AG08396 (cell line): ENCODE data around the gene MISFA.
"Not testable (repeated sequence)": the region's sequence is repeated elsewhere in the genome, so short reads cannot be mapped to it uniquely, and the experiment has no call there.

Experiments
- DNase-seq: peaks from one replicate; pipeline ENCODE4 v3.0.0; 2012; ENCODE audit warnings: low spot score, mixed read lengths

Gene MISFA

DNA sequence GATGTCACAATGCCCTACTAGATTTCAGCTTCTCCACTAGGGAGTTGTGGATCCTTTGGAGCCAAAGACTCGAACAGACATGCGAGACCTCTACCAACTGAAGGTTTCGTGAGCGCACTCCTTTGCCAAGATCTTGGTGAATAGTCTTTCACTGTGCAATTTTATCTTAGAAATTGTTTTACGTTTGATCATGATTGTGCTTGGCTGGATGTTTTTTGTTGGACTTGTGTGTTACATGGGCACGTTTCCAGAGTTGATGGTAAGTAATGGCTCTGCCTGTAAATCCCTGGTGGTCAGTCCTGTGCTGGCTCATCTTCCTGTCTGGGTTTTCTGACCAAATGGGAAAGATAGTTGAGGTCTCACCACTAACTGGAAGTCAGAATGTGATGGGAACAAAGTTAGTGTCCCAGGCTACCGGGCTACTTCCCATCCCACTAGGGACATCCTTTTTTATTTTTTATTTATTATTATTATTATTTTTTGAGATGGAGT lies at the start of gene MISFA:
MISFA (plus strand) TSS at position 51 of the 492 bp plus-strand sequence; CDS start at position 191, 140 bp downstream.
- DNase-seq, result no peak

GRCh38 chr11:18563090-18563730 lies 36.4 kb upstream of the MISFA start:
- DNase-seq, result no peak

DNA sequence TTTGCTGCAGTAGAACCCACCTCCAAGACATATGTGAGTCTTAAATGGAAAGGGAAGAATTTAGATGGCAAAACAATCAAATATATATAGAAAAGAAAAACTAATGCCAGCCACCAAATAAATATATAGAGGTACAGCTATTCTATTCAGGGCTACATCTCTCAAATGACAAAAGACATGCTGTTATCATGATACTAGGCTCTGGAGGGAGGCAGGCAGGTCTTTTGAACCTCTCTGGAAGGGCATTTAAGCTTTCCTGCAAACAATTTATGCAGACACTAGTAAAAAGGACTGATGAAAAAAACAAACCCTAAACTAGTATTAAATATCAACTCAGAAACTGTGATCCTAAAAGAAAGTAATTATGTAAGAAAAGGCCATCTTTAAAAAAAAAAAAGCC lies 35.4 kb upstream of the MISFA start:
- DNase-seq, result no peak

GRCh38 chr11:18566406-18566805 lies 33.2 kb upstream of the MISFA start:
- no peak for DNase-seq

GRCh38 chr11:18567081-18567480 lies 32.5 kb upstream of the MISFA start:
- no peak for DNase-seq

DNA sequence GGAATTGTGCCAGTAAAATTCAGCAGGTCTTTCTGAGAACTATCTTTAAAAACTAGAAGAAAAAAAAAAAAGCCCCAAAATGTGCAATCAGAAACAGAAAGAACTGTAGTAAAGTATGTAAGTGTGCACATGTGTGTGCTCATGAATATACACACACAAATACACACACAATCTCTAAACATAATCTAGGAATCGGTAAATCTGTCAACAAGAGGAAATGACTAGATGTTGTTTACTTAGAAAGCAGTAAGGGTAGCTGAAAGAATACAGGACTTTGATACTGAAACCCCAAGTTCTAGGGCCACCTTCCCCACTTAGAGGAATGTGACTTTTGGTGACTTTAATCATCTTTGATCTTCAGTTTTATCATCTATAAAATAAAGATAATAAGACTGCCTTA lies 24.2 kb upstream of the MISFA start:
- DNase-seq, result no peak

GRCh38 chr11:18578975-18579598 lies 20.5 kb upstream of the MISFA start:
- DNase-seq, result no peak

DNA sequence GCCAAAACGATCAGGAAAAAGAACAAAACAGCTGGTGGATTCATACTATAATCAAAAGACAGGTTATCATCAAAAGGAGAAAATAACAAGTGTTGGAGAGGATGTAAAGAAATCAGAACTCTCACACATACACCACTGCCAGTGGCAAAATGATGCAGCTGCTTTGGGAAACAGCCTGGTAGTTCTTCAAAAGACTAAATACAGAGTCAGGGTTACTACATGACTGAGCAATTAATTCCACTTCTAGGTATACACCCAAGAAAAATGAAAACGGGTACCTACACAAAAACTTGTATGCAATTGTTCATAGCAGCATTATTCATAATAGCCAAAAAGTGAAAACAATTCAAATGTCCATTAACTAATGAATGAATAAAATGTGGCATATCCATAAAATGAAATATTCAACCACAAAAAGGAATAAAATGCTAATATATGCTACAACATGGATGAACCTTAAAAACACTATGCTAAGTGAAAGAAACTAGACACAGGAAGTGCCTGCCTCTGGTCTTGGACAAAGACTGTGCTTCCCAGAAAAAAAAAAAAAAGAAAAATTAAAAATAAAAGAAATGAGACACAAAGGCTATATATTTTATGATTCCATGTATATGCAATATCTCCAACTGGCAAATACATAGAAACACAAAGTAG lies 19.3 kb upstream of the MISFA start:
- DNase-seq, result no peak

DNA sequence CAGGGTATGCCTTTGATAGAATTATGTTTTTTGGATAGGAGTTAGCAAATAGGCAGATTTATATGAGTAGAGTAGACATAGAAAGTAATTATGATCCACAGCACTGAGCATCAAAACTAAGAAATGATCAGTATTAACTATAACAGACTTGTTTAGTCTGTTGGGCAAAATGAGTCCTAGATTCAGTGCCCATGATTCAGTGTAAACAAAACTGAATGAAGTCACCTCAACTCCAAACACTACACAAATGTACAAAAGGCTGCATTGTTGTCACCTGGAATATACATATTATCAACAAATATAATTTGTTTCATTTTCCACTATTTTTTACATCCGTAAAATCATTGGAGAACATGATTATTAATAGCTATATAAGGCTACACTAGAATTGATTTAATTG lies 17.8 kb upstream of the MISFA start:
- no peak for DNase-seq

- DNase-seq, result peak; percentile 94
Observed at GRCh38 chr11:18588297-18589252, 11.0 kb upstream of the MISFA start, which contains the start of gene UEVLD. Gene UEVLD, minus strand, starts transcription at chr11:18588734. Its CDS starts 80 bp downstream, at chr11:18588654.

DNA sequence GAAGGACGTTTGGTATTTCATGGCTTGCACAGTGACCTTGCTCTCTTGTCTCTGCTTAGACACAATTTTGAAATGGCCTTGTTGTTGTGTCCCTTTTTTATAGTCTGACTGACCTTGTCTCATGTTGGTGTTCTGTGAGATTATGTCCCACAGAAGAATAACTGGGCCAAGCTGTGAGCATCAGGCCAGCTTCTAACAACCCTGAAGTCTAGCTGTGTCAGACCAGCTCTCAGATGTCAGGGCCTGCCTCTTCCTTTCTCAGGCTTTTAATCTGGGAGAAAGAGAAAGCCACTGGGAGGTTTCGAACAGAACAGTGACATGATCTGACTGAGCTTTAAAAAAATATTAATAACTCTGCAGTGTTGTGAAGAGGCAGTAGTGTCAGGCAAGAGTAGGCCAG lies 9.0 kb upstream of the MISFA start:
- no peak for DNase-seq

- DNase-seq, result not testable (repeated sequence)
Observed at GRCh38 chr11:18594088-18594487, 5.5 kb upstream of the MISFA start.

DNA sequence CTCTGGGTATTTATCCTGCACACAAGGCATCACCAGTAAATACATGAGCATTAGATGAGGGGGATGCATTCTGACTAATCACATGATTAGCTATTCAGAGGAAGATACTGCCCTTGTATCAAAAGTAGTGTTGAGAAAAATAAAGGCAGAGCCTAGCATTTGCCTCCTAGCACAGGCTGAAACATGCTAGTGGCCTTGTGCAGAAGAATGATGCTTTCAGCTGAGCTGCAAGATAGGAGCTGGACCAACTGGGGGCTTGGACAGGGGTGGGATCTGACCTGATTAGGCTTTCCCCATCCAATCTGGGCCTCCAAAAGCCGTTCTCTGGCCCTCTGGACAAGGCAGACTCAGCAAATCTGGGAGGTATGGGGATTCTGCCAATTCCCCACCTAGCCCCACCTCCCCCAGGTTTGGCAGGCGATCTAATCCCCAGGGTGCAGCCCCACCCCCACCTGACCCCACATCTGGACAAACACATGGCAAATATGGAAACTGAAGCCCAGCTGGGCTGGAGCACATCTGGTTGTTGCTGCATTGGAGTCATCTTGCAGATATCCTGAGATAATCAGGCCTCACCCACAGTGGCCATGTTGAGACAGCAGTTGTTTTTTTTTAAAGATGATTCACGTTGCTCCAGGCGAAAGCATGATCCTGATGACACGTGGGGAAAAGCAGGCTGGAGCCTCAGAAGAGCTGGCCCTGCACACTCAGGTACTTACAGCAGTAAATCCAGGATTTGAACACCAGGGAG lies 4.4 kb upstream of the MISFA start:
- DNase-seq, result no peak

DNA sequence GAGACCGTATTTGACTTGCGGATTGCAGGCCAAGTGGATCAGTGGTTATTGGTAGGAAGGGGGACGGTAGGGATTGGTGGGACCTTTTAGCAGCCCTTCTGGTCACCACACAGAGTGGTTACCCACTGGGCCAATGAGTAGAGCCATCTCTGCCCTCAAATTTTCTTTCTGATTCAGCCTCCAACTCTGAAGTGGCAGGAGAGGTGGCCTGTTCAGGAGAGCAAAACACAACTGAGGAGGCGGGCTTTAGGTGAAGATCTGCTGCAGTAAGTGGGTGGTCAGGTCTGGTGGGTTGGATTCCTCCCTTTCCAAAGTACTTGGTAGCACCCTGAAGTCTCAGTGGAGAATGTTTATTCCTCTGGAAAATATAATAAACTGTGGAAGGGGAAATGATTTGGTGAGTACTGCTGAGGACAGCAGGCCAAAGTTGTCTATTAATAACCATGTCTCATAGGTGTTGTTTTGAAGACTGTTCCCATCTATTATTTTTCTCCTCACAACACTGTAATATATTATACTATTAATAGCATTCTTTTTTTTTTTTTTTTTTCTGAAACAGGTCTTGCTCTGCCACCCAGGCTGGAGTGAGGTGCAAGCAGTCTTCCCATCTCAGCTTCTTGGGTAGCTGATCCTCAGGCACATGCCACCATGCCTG lies 1.5 kb downstream of the MISFA start:
- DNase-seq, result no peak

DNA sequence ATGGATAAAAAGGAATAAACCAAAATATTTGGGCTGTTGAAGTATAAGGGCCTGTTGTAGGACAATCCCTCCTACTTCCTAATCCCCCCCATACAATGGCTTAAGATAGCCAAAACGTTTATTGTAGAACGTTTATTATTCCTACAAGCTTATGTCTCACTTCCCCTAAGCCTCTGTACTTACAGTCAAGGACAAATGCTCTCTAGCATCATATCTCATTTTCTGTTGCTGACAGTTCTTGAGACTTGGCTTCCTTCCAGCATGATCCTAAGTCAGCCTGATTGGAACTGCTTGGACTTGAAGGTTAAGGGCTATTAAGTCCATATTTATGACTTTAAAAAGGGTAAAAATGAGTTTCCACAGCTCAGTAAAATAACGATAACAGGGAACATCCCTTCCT lies 8.8 kb downstream of the MISFA start:
- no peak for DNase-seq

DNA sequence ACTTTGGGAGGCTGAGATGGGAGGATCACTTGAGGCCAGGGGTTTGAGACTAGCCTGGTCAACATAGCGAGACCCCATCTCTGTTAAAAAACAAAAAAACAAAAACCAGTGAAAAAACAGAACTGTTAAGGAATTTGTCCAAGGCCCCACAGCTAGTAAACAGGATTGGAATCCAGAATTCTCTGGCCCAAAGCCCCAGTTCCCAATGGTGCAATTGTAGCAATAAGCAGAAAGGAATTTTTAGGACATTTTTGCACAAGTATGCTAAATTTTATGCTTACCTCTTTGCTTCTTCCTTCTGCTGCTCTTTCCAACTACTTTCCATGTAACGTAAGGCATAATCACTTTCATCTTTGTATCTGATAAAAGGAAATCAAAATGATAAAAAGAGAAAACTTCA lies 11.6 kb downstream of the MISFA start:
- peak; percentile 37 for DNase-seq

DNA sequence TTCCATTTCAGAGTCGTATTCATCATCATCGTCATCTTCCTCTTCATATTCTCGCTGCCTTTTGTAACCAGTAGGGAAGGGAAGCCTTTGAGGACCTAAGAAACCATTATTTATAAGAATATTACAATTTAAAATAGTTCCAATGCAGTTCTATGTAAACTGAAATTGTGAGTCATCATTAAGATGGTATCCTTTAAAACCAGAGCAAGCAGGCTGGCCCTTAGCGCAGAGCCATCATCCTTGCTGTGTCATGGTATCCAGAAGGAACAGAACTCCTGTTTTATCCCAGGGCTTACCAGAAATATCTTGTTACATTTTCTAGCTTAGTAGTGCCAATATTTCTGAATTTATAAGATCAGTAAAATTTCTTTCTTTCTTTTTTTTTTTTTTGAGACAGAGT lies 12.8 kb downstream of the MISFA start:
- no peak for DNase-seq

DNA sequence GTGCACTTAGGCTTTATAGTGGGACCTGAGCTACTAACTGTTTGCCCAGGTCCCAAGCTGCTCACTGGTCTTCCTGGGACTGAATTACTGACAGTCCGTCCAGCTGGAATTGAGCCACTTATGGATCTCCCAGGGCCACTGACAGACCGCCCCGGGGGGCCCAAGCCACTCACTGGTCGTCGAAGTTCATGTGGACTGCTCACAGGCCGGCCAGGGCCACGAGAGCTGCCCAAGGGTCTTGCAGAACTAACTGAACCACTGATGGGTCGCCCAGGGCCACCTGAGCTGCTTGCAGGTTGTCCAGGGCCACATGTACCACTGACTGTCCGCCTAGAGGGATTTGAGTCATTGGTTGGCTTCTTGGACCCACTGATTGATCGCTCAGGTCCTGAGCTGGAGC lies 15.1 kb downstream of the MISFA start:
- no peak for DNase-seq

DNA sequence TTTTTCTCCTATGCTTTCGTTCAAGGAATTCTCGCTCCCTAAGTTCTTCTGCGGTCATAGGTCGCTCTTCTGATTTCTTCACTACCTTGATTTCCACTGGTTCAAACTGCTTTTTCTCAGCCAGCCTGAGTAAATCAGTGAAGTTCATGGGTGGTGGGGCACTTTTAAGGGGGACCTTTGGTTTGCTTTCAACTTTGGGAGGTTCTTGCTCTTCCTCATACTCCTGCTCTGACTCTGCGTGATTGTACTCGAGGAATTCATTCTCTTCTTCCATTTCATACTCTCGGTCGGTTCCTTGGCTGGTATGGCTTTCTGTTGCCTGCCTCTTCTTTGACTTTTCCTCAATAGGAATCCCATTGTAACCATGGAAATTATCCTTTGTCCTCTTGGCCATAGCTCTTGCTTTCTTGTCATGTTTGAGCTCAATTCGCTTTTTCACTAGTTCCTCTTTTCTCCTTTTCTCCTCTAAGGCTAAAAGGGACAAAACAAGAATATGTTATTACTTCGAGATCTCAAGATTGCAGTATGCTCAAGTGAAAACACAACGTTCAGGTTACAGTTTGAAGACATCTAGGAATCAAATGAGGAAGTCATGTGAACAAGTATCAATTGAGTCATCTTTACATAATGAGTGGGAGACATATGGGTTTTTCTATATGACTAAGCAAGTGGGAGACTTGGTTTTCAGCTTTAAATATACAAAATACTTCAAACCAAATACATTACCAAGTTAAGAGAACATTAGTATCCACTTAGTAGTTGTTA lies 16.2 kb downstream of the MISFA start:
- no peak for DNase-seq
